KOPT-K1 (cell line): ENCODE measurements around the gene DIP2C.

Source experiments
- H3K27ac ChIP-seq: fragments of 200-600 bp; sonication (generic); 2 replicates; pipeline ENCODE4 v1.5.1; 2016; ENCODE audit warnings: antibody characterized with exemption, mild to moderate bottlenecking, low read depth, low read length; ENCODE audit not compliant: poor library complexity, severe bottlenecking
- H3K36me3 ChIP-seq: fragments of 200-600 bp; sonication (generic); 2 replicates; pipeline ENCODE4 v1.5.1; 2017; ENCODE audit warnings: antibody characterized with exemption, mild to moderate bottlenecking, low read length, moderate library complexity; ENCODE audit not compliant: insufficient read depth
- H3K9me3 ChIP-seq: fragments of 200-600 bp; sonication (generic); 2 replicates; pipeline ENCODE4 v1.5.1; 2017; ENCODE audit warnings: antibody characterized with exemption, low read length, mild to moderate bottlenecking; ENCODE audit not compliant: insufficient read depth, poor library complexity, severe bottlenecking

DIP2C gene

GRCh38 chr10:418894-419293 lies 270.6 kb downstream of the DIP2C start:
- Histone ChIP-seq H3K36me3 (no peaks in the 10 kb centered on the region), H3K27ac (no peak overlapping the region), H3K9me3 (no peaks in the 10 kb centered on the region)

GRCh38 chr10:418226-418625 lies 271.2 kb downstream of the DIP2C start:
- no peak overlapping the region for H3K27ac ChIP-seq
- H3K9me3 ChIP-seq: no peaks in the 10 kb centered on the region
- H3K36me3 ChIP-seq: no peaks in the 10 kb centered on the region

GRCh38 chr10:416091-416515 lies 273.4 kb downstream of the DIP2C start:
- no peak overlapping the region for H3K27ac ChIP-seq
- H3K9me3 ChIP-seq: no peaks in the 10 kb centered on the region
- H3K36me3 ChIP-seq: no peaks in the 10 kb centered on the region

DNA sequence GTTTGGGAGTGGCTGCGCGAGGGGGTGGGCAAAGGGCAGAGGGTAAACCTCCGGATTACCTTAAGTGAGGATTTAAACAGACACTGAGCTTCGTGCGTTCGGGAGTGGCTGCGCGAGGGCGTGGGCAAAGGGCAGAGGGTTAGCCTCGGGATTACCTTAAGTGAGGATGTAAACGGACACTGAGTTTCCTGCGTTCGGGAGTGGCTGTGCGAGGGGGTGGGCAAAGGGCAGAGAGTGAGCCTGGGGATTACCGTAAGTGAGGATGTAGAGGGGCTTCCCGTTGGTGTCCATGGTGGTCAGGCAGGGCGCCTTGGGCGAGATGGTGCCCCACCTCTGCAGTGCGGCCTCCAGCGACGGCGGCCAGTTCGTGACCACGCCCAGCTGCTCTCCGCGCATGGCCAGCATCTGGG lies 275.8 kb downstream of the DIP2C start:
- Histone ChIP-seq H3K27ac (no peak overlapping the region), H3K9me3 (no peaks in the 10 kb centered on the region), H3K36me3 (no peaks in the 10 kb centered on the region)

- Histone ChIP-seq H3K36me3 (no peaks in the 10 kb centered on the region), H3K9me3 (no peaks in the 10 kb centered on the region), H3K27ac (no peak overlapping the region)
Observed at GRCh38 chr10:412109-412508, 277.4 kb downstream of the DIP2C start.

DNA sequence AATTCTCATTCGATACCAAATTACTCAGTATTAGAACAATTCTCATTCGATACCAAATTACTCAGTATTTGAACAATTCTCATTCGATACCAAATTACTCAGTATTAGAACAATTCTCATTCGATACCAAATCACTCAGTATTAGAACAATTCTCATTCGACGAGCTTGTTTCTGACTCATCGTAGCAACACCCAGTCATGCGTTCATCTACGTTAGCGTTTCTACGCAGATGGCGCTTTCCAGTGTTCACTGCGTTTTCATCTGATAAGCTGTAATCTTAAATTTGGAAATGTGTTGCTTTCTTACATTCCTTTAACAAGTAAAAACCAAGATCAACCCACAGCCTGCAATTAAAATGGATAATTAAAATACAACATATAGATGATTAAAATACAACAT lies 277.9 kb downstream of the DIP2C start:
- Histone ChIP-seq H3K36me3 (no peaks in the 10 kb centered on the region), H3K27ac (no peak overlapping the region), H3K9me3 (no peaks in the 10 kb centered on the region)

- H3K36me3 ChIP-seq: no peaks in the 10 kb centered on the region
- no peaks in the 10 kb centered on the region for H3K9me3 ChIP-seq
- H3K27ac ChIP-seq: no peak overlapping the region
Observed at GRCh38 chr10:409408-410040, 279.9 kb downstream of the DIP2C start.

DNA sequence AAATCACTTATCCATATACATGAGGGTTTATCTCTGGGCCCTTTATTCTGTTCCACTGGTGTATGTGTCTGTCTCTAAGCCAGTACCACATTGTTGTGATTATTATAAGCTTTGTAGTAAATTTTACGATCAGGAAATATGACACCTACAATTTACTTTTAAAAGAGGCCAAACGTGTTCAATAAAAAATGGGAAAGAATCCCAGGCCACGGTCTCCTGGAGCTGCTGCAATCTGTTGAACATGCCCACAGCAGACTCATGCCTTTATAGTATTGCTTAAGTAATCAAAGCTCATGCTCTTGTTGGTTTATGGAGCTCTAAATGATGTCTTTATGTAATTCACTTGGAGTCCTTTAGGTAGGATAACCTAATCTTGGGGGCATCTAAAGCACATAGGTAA lies 281.2 kb downstream of the DIP2C start:
- Histone ChIP-seq H3K9me3 (no peaks in the 10 kb centered on the region), H3K36me3 (no peaks in the 10 kb centered on the region), H3K27ac (no peak overlapping the region)

GRCh38 chr10:406976-407375 lies 282.5 kb downstream of the DIP2C start:
- no peaks in the 10 kb centered on the region for H3K9me3 ChIP-seq
- H3K27ac ChIP-seq: no peak overlapping the region
- H3K36me3 ChIP-seq: no peaks in the 10 kb centered on the region

DNA sequence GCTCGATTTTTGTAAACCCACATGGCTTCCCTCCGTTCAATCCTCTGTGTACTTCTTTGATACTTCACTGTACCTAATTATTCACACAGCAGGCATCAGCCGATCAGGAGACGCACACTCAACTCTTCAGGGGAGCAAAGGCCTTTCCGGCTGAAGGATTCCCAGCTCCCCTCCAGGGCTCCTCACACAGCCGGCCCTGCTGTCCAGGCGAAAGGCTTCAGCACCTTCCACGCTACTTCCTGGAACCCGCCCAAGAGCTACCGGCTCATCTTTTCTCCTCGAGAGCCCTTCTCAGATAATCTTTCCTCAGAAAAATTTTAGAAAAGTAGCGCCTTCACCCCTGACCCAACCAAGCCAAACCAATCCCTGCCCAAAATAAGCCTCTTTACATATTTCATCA lies 283.8 kb downstream of the DIP2C start:
- Histone ChIP-seq H3K9me3 (no peaks in the 10 kb centered on the region), H3K27ac (no peak overlapping the region), H3K36me3 (no peaks in the 10 kb centered on the region)

GRCh38 chr10:404991-405390 lies 284.5 kb downstream of the DIP2C start:
- Histone ChIP-seq H3K9me3 (no peaks in the 10 kb centered on the region), H3K36me3 (no peaks in the 10 kb centered on the region), H3K27ac (no peak overlapping the region)

DNA sequence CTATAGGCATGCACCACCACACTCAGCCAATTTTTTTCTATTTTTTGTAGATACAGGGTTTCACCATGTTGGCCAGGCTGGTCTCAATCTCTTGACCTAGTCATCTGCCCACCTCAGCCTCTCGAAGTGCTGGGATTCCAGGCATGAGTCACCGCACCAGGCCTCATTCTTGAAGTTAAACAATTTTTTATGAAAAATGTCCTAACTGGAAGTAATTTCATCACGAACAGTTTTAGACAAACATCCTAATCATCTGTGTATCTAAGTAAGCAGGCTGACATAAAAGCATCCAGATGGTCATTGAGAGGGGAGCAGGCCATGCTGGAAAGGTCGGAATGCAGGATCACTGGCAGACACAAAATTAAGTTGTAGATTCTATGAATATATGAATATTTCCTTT lies 285.1 kb downstream of the DIP2C start:
- Histone ChIP-seq H3K9me3 (no peaks in the 10 kb centered on the region), H3K36me3 (no peaks in the 10 kb centered on the region), H3K27ac (no peak overlapping the region)

GRCh38 chr10:398954-399353 lies 290.5 kb downstream of the DIP2C start:
- H3K36me3 ChIP-seq: no peaks in the 10 kb centered on the region
- no peaks in the 10 kb centered on the region for H3K9me3 ChIP-seq
- H3K27ac ChIP-seq: no peak overlapping the region

GRCh38 chr10:397321-398068 lies 292.0 kb downstream of the DIP2C start:
- Histone ChIP-seq H3K27ac (no peak overlapping the region), H3K9me3 (no peaks in the 10 kb centered on the region), H3K36me3 (no peaks in the 10 kb centered on the region)

- Histone ChIP-seq H3K36me3 (no peaks in the 10 kb centered on the region), H3K9me3 (no peaks in the 10 kb centered on the region), H3K27ac (no peak overlapping the region)
Observed at GRCh38 chr10:396535-397220, 292.8 kb downstream of the DIP2C start.
